PFSK-1 (cell line): Measurements from ENCODE around the gene LSR.

ENCODE experiments used
- FOXP2 ChIP-seq: optimal IDR thresholded peaks from 2 replicates; pipeline ENCODE3; 2011; ENCODE audit warnings: borderline replicate concordance, control low read depth, inconsistent platforms; ENCODE audit not compliant: insufficient read depth; ENCODE audit errors: extremely low read length, extremely low read depth
- POLR2AphosphoS5 ChIP-seq: IDR thresholded peaks from 2 replicates; pipeline ENCODE4 v1.6.1; 2012; ENCODE audit warnings: low read depth, mild to moderate bottlenecking, control low read depth, low read length, moderate library complexity
- REST ChIP-seq, 2 experiments: IDR thresholded peaks; 2 replicates each; pipeline versions ENCODE4 v1.6.1 to v1.8.0; 2011 to 2012; ENCODE audit warnings: low read depth in 2 of 2, low read length in 2 of 2, control low read depth in 1 of 2, inconsistent platforms in 1 of 2, mild to moderate bottlenecking in 1 of 2, moderate library complexity in 1 of 2; ENCODE audit not compliant: insufficient read depth in 1 of 2
- SIN3A ChIP-seq: IDR thresholded peaks from 2 replicates; pipeline ENCODE4 v1.6.1; 2012; ENCODE audit warnings: mild to moderate bottlenecking, low read length, moderate library complexity, borderline replicate concordance; ENCODE audit not compliant: insufficient read depth
- TAF1 ChIP-seq: IDR thresholded peaks from 2 replicates; pipeline ENCODE4 v1.6.1; 2012; ENCODE audit warnings: low read length, control low read depth, borderline replicate concordance; ENCODE audit not compliant: insufficient read depth

The LSR gene

DNA sequence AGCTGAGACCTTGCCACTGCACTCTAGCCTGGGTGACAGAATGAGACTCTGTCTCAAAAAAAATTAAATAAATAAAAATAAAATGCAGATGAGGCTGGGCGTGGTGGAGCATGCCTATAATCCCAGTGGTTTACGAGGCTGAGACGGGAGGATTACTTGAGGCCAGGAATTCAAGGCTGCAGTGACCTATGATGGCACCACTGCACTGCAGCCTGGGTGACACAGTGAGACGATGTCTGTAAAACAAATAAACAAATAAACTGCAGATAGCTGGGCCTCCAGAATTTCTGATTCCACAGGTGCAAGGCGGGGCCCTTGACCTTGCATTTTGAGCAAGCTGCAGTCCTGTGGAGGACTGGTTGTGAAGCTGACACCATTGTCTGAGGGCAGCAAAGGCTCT lies 40.1 kb downstream of the LSR start:
- TF ChIP-seq TAF1 (no peak), FOXP2 (no peak), REST (IDR thresholded peaks at IDR 0.05; ENCODE audit: insufficient read depth in 1 of 2, low read depth in 2 of 2, low read length in 2 of 2) (no peak), SIN3A (no peak), POLR2AphosphoS5 (no peak)

GRCh38 chr19:35290381-35291127 lies 41.8 kb downstream of the LSR start:
- no peak for TF ChIP-seq POLR2AphosphoS5
- no peak for TF ChIP-seq SIN3A
- no peak for TF ChIP-seq TAF1
- no peak for TF ChIP-seq FOXP2
- TF ChIP-seq REST (IDR thresholded peaks at IDR 0.05; ENCODE audit: insufficient read depth in 1 of 2, low read depth in 2 of 2, low read length in 2 of 2): no peak

- TF ChIP-seq POLR2AphosphoS5: no peak
- no peak for TF ChIP-seq REST (IDR thresholded peaks at IDR 0.05; ENCODE audit: insufficient read depth in 1 of 2, low read depth in 2 of 2, low read length in 2 of 2)
- TF ChIP-seq SIN3A: no peak
- TF ChIP-seq TAF1: no peak
- no peak for TF ChIP-seq FOXP2
Observed at GRCh38 chr19:35291259-35291658, 42.5 kb downstream of the LSR start.

- no peak for TF ChIP-seq TAF1
- TF ChIP-seq POLR2AphosphoS5: no peak
- no peak for TF ChIP-seq SIN3A
- TF ChIP-seq REST (IDR thresholded peaks at IDR 0.05; ENCODE audit: insufficient read depth in 1 of 2, low read depth in 2 of 2, low read length in 2 of 2): no peak
Observed at GRCh38 chr19:35291916-35292315, 43.1 kb downstream of the LSR start, which contains the start of gene MAG. Gene MAG, plus strand, starts transcription at chr19:35292161. Its CDS starts 3,248 bp downstream, at chr19:35295409.
